Heart right ventricle (tissue), 16 donors: ENCODE data around the gene TXNL4B. TPM values are rescaled to one million over a fixed set of nuclear protein-coding genes. Genes with fewer than 3 reads are reported as not detected.

Source experiments
- ATAC-seq, 8 donors: fragments of 200-7000 bp; cut with Tn5 transposase; one replicate each; pipeline ENCODE4 v1.9.1; 2020; ENCODE audit warnings: mild to moderate bottlenecking in 8 of 8, moderate library complexity in 8 of 8, moderate number of reproducible peaks in 1 of 8
- DNase-seq, 2 donors: peaks; one replicate each; pipeline ENCODE4 v3.0.0-alpha.2; 2020
- H3K27ac ChIP-seq, 10 donors: fragments of 200-600 bp; sonication (generic) in 2 of 10; one replicate each; pipeline versions ENCODE4 v1.5.0 to v1.8.0; 2020 to 2022; ENCODE audit warnings: mild to moderate bottlenecking in 3 of 10
- H3K27me3 ChIP-seq, 7 donors: fragments of 200-600 bp; one replicate each; pipeline ENCODE4 v1.8.0; 2021 to 2022; ENCODE audit warnings: mild to moderate bottlenecking in 2 of 7
- H3K36me3 ChIP-seq, 9 donors: fragments of 200-600 bp; sonication (generic) in 1 of 9; one replicate each; pipeline versions ENCODE4 v1.5.0 to v1.8.0; 2020 to 2022; ENCODE audit warnings: mild to moderate bottlenecking in 2 of 9
- H3K4me1 ChIP-seq, 9 donors: fragments of 200-600 bp; sonication (generic) in 1 of 9; one replicate each; pipeline versions ENCODE4 v1.5.0 to v1.8.0; 2020 to 2022; ENCODE audit warnings: mild to moderate bottlenecking in 4 of 9
- H3K4me3 ChIP-seq, 10 donors: fragments of 200-600 bp; sonication (generic) in 2 of 10; one replicate each; pipeline versions ENCODE4 v1.5.0 to v1.8.0; 2020 to 2022; ENCODE audit warnings: mild to moderate bottlenecking in 7 of 10, moderate library complexity in 2 of 10
- H3K9me3 ChIP-seq, 11 donors: fragments of 200-600 bp in 10 of 11; sonication (generic) in 2 of 11; one replicate each; pipeline versions ENCODE4 v1.5.0 to v1.8.0; 2013 to 2022; ENCODE audit warnings: mild to moderate bottlenecking in 2 of 11, control low read depth in 1 of 11, moderate library complexity in 1 of 11
- WGBS, 2 donors: extraction: QIAGEN DNeasy Blood & Tissue Kit; methylation state at CpG; one replicate each; pipeline ENCODE4 v1.1.7; 2013; ENCODE audit warnings: inconsistent platforms in 1 of 2; 5-methylcytosine and 5-hydroxymethylcytosine counted together
- intact Hi-C, 10 donors: fragments of 100-400 bp; cut with DNase I; formaldehyde crosslinking; loops; one replicate each; pipeline versions ENCODE4 v1.11.1 to v1.14.2; 2022
- polyA plus RNA-seq, 2 donors: library from polyadenylated mRNA; stranded (reverse); fragments of 200-250 nt; gene quantifications; one replicate each; pipeline ENCODE4 v1.2.3, GENCODE V29; 2013
- total RNA-seq, 10 donors: library from RNA; stranded (reverse); fragmentation: NEBNext Ultra II Directional in 3 of 10; extraction: Animal tissue kit (Norgen Biotek cat#: 25700) in 3 of 10; gene quantifications; one replicate each; pipeline versions ENCODE4 v1.2.1 to v1.2.4, GENCODE V29; 2021 to 2023
- TF ChIP-seq, protein P1 (sequence below), 9 donors: fragments of 200-600 bp; sonication (generic) in 2 of 9; IDR thresholded peaks; one replicate each; pipeline versions ENCODE4 v1.5.0 to v1.8.0; 2021 to 2022; ENCODE audit warnings: antibody characterized with exemption in 9 of 9, mild to moderate bottlenecking in 5 of 9, moderate library complexity in 1 of 9
- donor health status: Arrhythmogenic right ventricular cardiomyopathy.
- donor health status: ischemic (EF 13 %, LVEDD 7.1; RV severe dilation, severe dysfunction).
- donor health status: healthy with polysubstance abuse.
- donor health status: DM: no; HTN: yes; CAD: no.
- donor health status: DM: no; HTN: no; CAD: no.
- donor health status: ischemic (EF 25% LVEDD 6.9; RV normal size, moderate dysfunction).
- donor health status: ischemic (EF 25% LVEDD 5.7; RV mildly dilated, moderate dysfunction).
- donor health status: healthy.
- donor health status: DM: yes; HTN: yes; CAD: no.
- donor health status: Ischemic cardiomyopathy.
- donor health status: ischemic (EF 35%, LVEDD 5.7; RV mildly dilated, moderate dysfunction).
- donor health status: nonischemic (EF 11% LVEDD 7.7; RV severe dilation, severe dysfunction).
- donor health status: DM: yes; HTN: yes; CAD: no.
- donor health status: PGD.
- donor health status: ischemic (EF 29% LVEDD 5.4; RV normal size, mild dysfunction).
- donor health status: nonischemic (EF 23%, LVEDD 6.1; RV moderate dilation, normal function).

Gene TXNL4B
- total and polyA plus RNA-seq, 12 donors: 3.2 to 11.7 (median 5.9) TPM

- no peak overlapping the region for H3K4me3 ChIP-seq
- intact Hi-C loops: no loop called here
- no peaks in the 10 kb centered on the region for H3K9me3 ChIP-seq
- no peak for DNase-seq
- ATAC-seq: no peak
- H3K27me3 ChIP-seq: no peaks in the 10 kb centered on the region
- no peaks in the 10 kb centered on the region for H3K4me1 ChIP-seq
- WGBS, 2 donors: 92 to 93% methylated on average over 17 of the region's 17 CpGs
- TF ChIP-seq, protein P1, sequence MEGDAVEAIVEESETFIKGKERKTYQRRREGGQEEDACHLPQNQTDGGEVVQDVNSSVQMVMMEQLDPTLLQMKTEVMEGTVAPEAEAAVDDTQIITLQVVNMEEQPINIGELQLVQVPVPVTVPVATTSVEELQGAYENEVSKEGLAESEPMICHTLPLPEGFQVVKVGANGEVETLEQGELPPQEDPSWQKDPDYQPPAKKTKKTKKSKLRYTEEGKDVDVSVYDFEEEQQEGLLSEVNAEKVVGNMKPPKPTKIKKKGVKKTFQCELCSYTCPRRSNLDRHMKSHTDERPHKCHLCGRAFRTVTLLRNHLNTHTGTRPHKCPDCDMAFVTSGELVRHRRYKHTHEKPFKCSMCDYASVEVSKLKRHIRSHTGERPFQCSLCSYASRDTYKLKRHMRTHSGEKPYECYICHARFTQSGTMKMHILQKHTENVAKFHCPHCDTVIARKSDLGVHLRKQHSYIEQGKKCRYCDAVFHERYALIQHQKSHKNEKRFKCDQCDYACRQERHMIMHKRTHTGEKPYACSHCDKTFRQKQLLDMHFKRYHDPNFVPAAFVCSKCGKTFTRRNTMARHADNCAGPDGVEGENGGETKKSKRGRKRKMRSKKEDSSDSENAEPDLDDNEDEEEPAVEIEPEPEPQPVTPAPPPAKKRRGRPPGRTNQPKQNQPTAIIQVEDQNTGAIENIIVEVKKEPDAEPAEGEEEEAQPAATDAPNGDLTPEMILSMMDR (IDR thresholded peaks at IDR 0.05): no peak
- H3K27ac ChIP-seq: no peak overlapping the region
- H3K36me3 ChIP-seq: peaks cover 10 to 100% (median 98%) of the 10 kb centered on the region in 9 donors
These were observed 14.0 kb upstream of the TXNL4B start for GRCh38 chr16:72107371-72107770.

- no peak for ATAC-seq
- intact Hi-C loops: no loop called here
- TF ChIP-seq, protein P1 (IDR thresholded peaks at IDR 0.05): no peak
- Histone ChIP-seq H3K36me3 (peaks cover 10 to 100% (median 100%) of the 10 kb centered on the region in 9 donors), H3K4me3 (no peak overlapping the region), H3K27ac (no peak overlapping the region), H3K9me3 (no peaks in the 10 kb centered on the region), H3K4me1 (no peaks in the 10 kb centered on the region), H3K27me3 (no peaks in the 10 kb centered on the region)
- 98 to 99% methylated on average over 12 of the region's 12 CpGs for WGBS, 2 donors
- no peak for DNase-seq
These were observed 12.6 kb upstream of the TXNL4B start for GRCh38 chr16:72105978-72106377.

GRCh38 chr16:72104905-72105304, 11.5 kb upstream of the TXNL4B start:
- H3K4me1 ChIP-seq: no peaks in the 10 kb centered on the region
- peaks cover 12 to 100% (median 100%) of the 10 kb centered on the region in 9 donors for H3K36me3 ChIP-seq
- H3K27ac ChIP-seq: no peak overlapping the region
- DNase-seq (no peak), ATAC-seq (no peak)
- 92 to 97% methylated on average over 9 of the region's 9 CpGs for WGBS, 2 donors
- H3K9me3 ChIP-seq: no peaks in the 10 kb centered on the region
- intact Hi-C loops: loop anchor here in 2 of 10 donors (5.0 kb wide), 1 partner anchor 38 kb away; no protein-coding TSS in a partner anchor
- H3K4me3 ChIP-seq: no peak overlapping the region
- no peaks in the 10 kb centered on the region for H3K27me3 ChIP-seq
- TF ChIP-seq, protein P1 (IDR thresholded peaks at IDR 0.05): no peak

- Histone ChIP-seq H3K27ac (no peak overlapping the region), H3K9me3 (no peaks in the 10 kb centered on the region), H3K4me3 (no peak overlapping the region), H3K27me3 (no peaks in the 10 kb centered on the region), H3K36me3 (peaks cover 13 to 100% (median 93%) of the 10 kb centered on the region in 9 donors), H3K4me1 (no peaks in the 10 kb centered on the region)
- intact Hi-C loops: loop anchor here in 3 of 10 donors (2.0 to 5.0 kb wide), 2 partner anchors 34 kb away; no protein-coding TSS in a partner anchor
- no peak for ATAC-seq
- TF ChIP-seq, protein P1 (IDR thresholded peaks at IDR 0.05): no peak
- no peak for DNase-seq
- 49 to 55% methylated on average over 10 of the region's 10 CpGs for WGBS, 2 donors
These were observed 7.8 kb upstream of the TXNL4B start for GRCh38 chr16:72101195-72101594.
